Spleen (tissue), 7 donors: Measurements from ENCODE around the gene RPS15.

Source experiments
- CTCF ChIP-seq, 11 experiments: fragments of 200-600 bp in 7 of 11; fragments of 450-650 bp in 4 of 11; sonication (generic) in 4 of 11; IDR thresholded peaks in 8 of 11; conservative IDR thresholded peaks in 3 of 11; 1 replicate in 7 of 11; 2 replicates in 4 of 11; pipeline versions ENCODE4 v1.4.0 to v1.8.0; 2016 to 2021; ENCODE audit warnings: antibody characterized with exemption in 11 of 11, inconsistent platforms in 4 of 11, mild to moderate bottlenecking in 1 of 11
- POLR2A ChIP-seq, 3 donors: fragments of 450-650 bp; IDR thresholded peaks; one replicate each; pipeline ENCODE4 v1.5.1; 2017; ENCODE audit warnings: antibody characterized with exemption in 3 of 3, mild to moderate bottlenecking in 1 of 3
- POLR2AphosphoS5 ChIP-seq, 3 donors: sonication (generic); formaldehyde crosslinking; IDR thresholded peaks; one replicate each; pipeline ENCODE4 v1.5.1; 2017; ENCODE audit warnings: antibody characterized with exemption in 3 of 3
- donor health status: DM: no; HTN: no; CAD: no; lungs with moderate emphysema.
- donor health status: DM: no; HTN: no; CAD: no.
- donor health status: DM: no; HTN: no; CAD: no.

GRCh38 chr19:1488282-1488601 is 50.0 kb downstream of the RPS15 start:
- TF ChIP-seq CTCF (IDR thresholded peaks at IDR 0.05 in 8 of 11, conservative IDR thresholded peaks at IDR 0.05 in 3 of 11) (no peak), POLR2AphosphoS5 (IDR thresholded peaks at IDR 0.05) (no peak), POLR2A (IDR thresholded peaks at IDR 0.05) (no peak)
